H1 (cell line): ENCODE measurements around the gene SLC6A3. TPM values are rescaled to one million over a fixed set of nuclear protein-coding genes. Genes with fewer than 3 reads are reported as not detected.

ENCODE experiments used
- SIX5 ChIP-seq: IDR thresholded peaks from 2 replicates; pipeline ENCODE4 v1.6.1; 2011; ENCODE audit warnings: mild to moderate bottlenecking, low read depth, low read length
- SUZ12 ChIP-seq: fragments of 200-600 bp; sonication (generic); IDR thresholded peaks from 2 replicates; pipeline ENCODE4 v1.6.1; 2012; ENCODE audit warnings: mild to moderate bottlenecking, inconsistent platforms, low read length, moderate library complexity, mixed read lengths
- TAF7 ChIP-seq: optimal IDR thresholded peaks from 2 replicates; pipeline ENCODE3; 2011; ENCODE audit warnings: low read depth, mild to moderate bottlenecking, inconsistent platforms, low read length, moderate library complexity, borderline replicate concordance
- polyA plus RNA-seq, 7 experiments: library from polyadenylated mRNA; depleted of rRNA in 3 of 7; stranded (reverse) in 5 of 7; unstranded in 2 of 7; fragments of >200 nt in 5 of 7; fragments of 200-250 nt in 2 of 7; gene quantifications; 1 replicate in 5 of 7; 2 replicates in 1 of 7; 4 replicates in 1 of 7; pipeline versions ENCODE4 v1.2.1 to v1.2.3, GENCODE V29; 2011 to 2013; ENCODE audit warnings: missing spikeins in 2 of 7, mixed read lengths in 2 of 7
- total RNA-seq: library from RNA; stranded (reverse); fragmentation: NEBNext Ultra II Directional; extraction: Animal tissue kit (Norgen Biotek cat#: 25700); gene quantifications from 2 replicates; pipeline ENCODE4 v1.2.1, GENCODE V29; 2021

The SLC6A3 gene
- total and polyA plus RNA-seq, 2 of the 8 experiments (the other 6 are each of a cell fraction or from before 2014, with no cell fraction given): 0.48 to 0.91 TPM

DNA sequence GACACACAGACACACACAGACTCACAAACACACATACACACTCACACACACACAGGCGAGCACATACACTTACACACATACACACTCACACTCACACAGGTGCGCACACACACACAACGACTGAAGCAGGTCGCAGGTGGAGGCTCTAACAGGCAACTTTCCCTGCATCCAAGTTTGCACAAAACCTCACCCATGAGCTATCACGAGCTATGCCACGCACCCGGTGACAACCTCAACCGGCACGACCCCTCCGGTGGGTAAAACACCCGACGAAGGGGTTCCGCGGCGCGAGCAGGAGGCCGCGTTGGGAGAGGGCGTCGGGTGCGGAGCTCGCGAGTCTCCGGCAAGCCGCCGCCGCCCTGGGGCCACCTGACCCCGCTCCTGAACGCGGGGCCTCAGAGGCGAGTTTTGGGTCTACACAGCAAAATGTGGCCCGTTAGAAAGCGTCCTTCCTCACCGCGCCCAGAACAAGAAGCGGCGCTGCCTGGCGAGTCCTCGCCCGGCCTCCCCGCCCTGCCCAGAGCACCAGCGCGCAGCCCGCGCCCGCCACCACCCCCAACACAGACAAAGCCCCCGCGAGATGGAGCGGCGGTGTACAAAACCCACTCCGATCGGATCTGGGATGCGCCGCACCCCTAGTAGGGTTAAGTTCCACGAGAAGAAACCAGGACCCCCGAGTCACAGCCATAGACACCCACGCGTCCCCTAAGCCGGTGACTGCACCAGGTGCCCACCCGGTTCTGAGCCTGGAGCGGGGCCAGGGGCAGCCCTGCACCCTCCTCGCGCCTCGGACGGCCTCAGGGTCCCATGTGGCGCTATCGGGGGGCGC, 665 bp downstream of the SLC6A3 start (continued):
- TF ChIP-seq SUZ12: peak; percentile 98
- TF ChIP-seq TAF7: no peak
- no peak for TF ChIP-seq SIX5
